Hematopoietic multipotent progenitor cell treated with erythropoietin and hydrocortisone succinate and interleukin-3 and kit ligand, for 15 days (in vitro differentiated cells): ENCODE data around the gene LGI2.
"Not testable (repeated sequence)": the region's sequence is repeated elsewhere in the genome, so short reads cannot be mapped to it uniquely, and the experiment has no call there.

Source experiments
- DNase-seq: peaks from one replicate; pipeline ENCODE4 v3.0.0-alpha.2; 2015; ENCODE audit warnings: low spot score

LGI2 gene

GRCh38 chr4:25030277-25031076 is at the start of gene LGI2:
LGI2 (minus strand) TSS chr4:25030946; CDS start chr4:25030693, 253 bp downstream.
- DNase-seq = no peak

GRCh38 chr4:25078523-25078922 is 47.8 kb upstream of the LGI2 start:
- DNase-seq = no peak

- no peak for DNase-seq
Measured at GRCh38 chr4:25076625-25077398, 46.1 kb upstream of the LGI2 start.

- DNase-seq = no peak
Measured at GRCh38 chr4:25075851-25076250, 45.1 kb upstream of the LGI2 start.

GRCh38 chr4:25075129-25075528 is 44.4 kb upstream of the LGI2 start:
- no peak for DNase-seq

GRCh38 chr4:25070545-25070944 is 39.8 kb upstream of the LGI2 start:
- DNase-seq = no peak

- DNase-seq = no peak
Measured at GRCh38 chr4:25069014-25069413, 38.3 kb upstream of the LGI2 start.

GRCh38 chr4:25068386-25068785 is 37.6 kb upstream of the LGI2 start:
- DNase-seq = no peak

- no peak for DNase-seq
Measured at GRCh38 chr4:25065932-25066590, 35.3 kb upstream of the LGI2 start.

- no peak for DNase-seq
Measured at GRCh38 chr4:25065431-25065858, 34.7 kb upstream of the LGI2 start.

- not testable (repeated sequence) for DNase-seq
Measured at GRCh38 chr4:25064447-25064846, 33.7 kb upstream of the LGI2 start.

- DNase-seq = no peak
Measured at GRCh38 chr4:25063116-25063515, 32.4 kb upstream of the LGI2 start.

- no peak for DNase-seq
Measured at GRCh38 chr4:25062098-25062497, 31.4 kb upstream of the LGI2 start.

- no peak for DNase-seq
Measured at GRCh38 chr4:25061602-25062001, 30.9 kb upstream of the LGI2 start.

- DNase-seq = peak; percentile 23
Measured at GRCh38 chr4:25060963-25061340, 30.2 kb upstream of the LGI2 start.

GRCh38 chr4:25060241-25060962 is 29.7 kb upstream of the LGI2 start:
- no peak for DNase-seq

GRCh38 chr4:25059791-25060190 is 29.0 kb upstream of the LGI2 start:
- no peak for DNase-seq

- no peak for DNase-seq
Measured at GRCh38 chr4:25058796-25059195, 28.1 kb upstream of the LGI2 start.

GRCh38 chr4:25057299-25057698 is 26.6 kb upstream of the LGI2 start:
- no peak for DNase-seq

- DNase-seq = not testable (repeated sequence)
Measured at GRCh38 chr4:25052037-25052436, 21.3 kb upstream of the LGI2 start.

- no peak for DNase-seq
Measured at GRCh38 chr4:25051534-25051933, 20.8 kb upstream of the LGI2 start.
